Endothelial cell of hepatic sinusoid (primary cell): Measurements from ENCODE around the gene VWA1.
"Not testable (repeated sequence)": the region's sequence is repeated elsewhere in the genome, so short reads cannot be mapped to it uniquely, and the experiment has no call there.

Experiments used
- in situ Hi-C: cut with HindIII; loops from 2 replicates; pipeline ENCODE4 v1.10.0; 2017; ENCODE audit warnings: low sequenced_read_pairs

VWA1 gene

GRCh38 chr1:1454286-1455056 is 19.0 kb downstream of the VWA1 start:
- in situ Hi-C loops: loop anchor here (5.0 kb wide), 1 partner anchor 82 kb away; no protein-coding TSS in a partner anchor

- in situ Hi-C loops: no loop called here
Observed at GRCh38 chr1:1455366-1455884, 19.9 kb downstream of the VWA1 start.

GRCh38 chr1:1455934-1456333 is 20.4 kb downstream of the VWA1 start:
- in situ Hi-C loops: not testable (repeated sequence)

GRCh38 chr1:1456683-1457255 is 21.3 kb downstream of the VWA1 start:
- in situ Hi-C loops: not testable (repeated sequence)

GRCh38 chr1:1459156-1459555 is 23.7 kb downstream of the VWA1 start:
- in situ Hi-C loops: not testable (repeated sequence)

GRCh38 chr1:1459711-1460110 is 24.2 kb downstream of the VWA1 start:
- in situ Hi-C loops: not testable (repeated sequence)

- in situ Hi-C loops: no loop called here
Observed at GRCh38 chr1:1460540-1461130, 25.1 kb downstream of the VWA1 start.

- in situ Hi-C loops: no loop called here
Observed at GRCh38 chr1:1461721-1462317, 26.3 kb downstream of the VWA1 start.

GRCh38 chr1:1462318-1462966 is 27.0 kb downstream of the VWA1 start:
- in situ Hi-C loops: no loop called here

- in situ Hi-C loops: no loop called here
Observed at GRCh38 chr1:1463312-1463711, 27.8 kb downstream of the VWA1 start.

- in situ Hi-C loops: not testable (repeated sequence)
Observed at GRCh38 chr1:1468196-1468985, 32.9 kb downstream of the VWA1 start.

GRCh38 chr1:1470626-1471388 is 35.3 kb downstream of the VWA1 start:
- in situ Hi-C loops: no loop called here

- in situ Hi-C loops: no loop called here
Observed at GRCh38 chr1:1471389-1472052, 36.0 kb downstream of the VWA1 start, which contains the start of gene ATAD3B. Gene ATAD3B (plus strand): TSS chr1:1471765. CDS start chr1:1471885, 120 bp downstream.

- in situ Hi-C loops: not testable (repeated sequence)
Observed at GRCh38 chr1:1472053-1472876, 36.8 kb downstream of the VWA1 start.

GRCh38 chr1:1476011-1476410 is 40.5 kb downstream of the VWA1 start:
- in situ Hi-C loops: not testable (repeated sequence)

GRCh38 chr1:1477206-1477605 is 41.7 kb downstream of the VWA1 start:
- in situ Hi-C loops: no loop called here

- in situ Hi-C loops: no loop called here
Observed at GRCh38 chr1:1479547-1480487, 44.3 kb downstream of the VWA1 start.
